C4-2B (cell line): ENCODE data around the gene TXNRD3.

ENCODE experiments used
- H3K27ac ChIP-seq: fragments of 450-650 bp; 2 replicates; pipeline ENCODE4 v1.5.1; 2017
- CTCF ChIP-seq: fragments of 450-650 bp; conservative IDR thresholded peaks from 2 replicates; pipeline ENCODE4 v1.5.1; 2017; ENCODE audit warnings: mild to moderate bottlenecking
- ZFX ChIP-seq: fragments of 450-650 bp; IDR thresholded peaks from 2 replicates; pipeline ENCODE4 v1.6.1; 2017

The TXNRD3 gene

GRCh38 chr3:126620738-126621137 is 34.2 kb downstream of the TXNRD3 start:
- H3K27ac ChIP-seq: no peak overlapping the region
- TF ChIP-seq CTCF: no peak
- no peak for TF ChIP-seq ZFX

GRCh38 chr3:126618760-126619159 is 36.2 kb downstream of the TXNRD3 start:
- no peak overlapping the region for H3K27ac ChIP-seq
- TF ChIP-seq CTCF: no peak
- no peak for TF ChIP-seq ZFX

- no peak overlapping the region for H3K27ac ChIP-seq
- TF ChIP-seq ZFX (no peak), CTCF (no peak)
These were observed 36.9 kb downstream of the TXNRD3 start for GRCh38 chr3:126618021-126618420.

GRCh38 chr3:126617571-126617970 is 37.4 kb downstream of the TXNRD3 start:
- H3K27ac ChIP-seq: no peak overlapping the region
- TF ChIP-seq CTCF (no peak), ZFX (no peak)

GRCh38 chr3:126616931-126617330 is 38.0 kb downstream of the TXNRD3 start:
- H3K27ac ChIP-seq: no peak overlapping the region
- TF ChIP-seq ZFX: no peak
- no peak for TF ChIP-seq CTCF

GRCh38 chr3:126613479-126614188 is 41.3 kb downstream of the TXNRD3 start:
- no peak for TF ChIP-seq ZFX
- TF ChIP-seq CTCF: no peak
- no peak overlapping the region for H3K27ac ChIP-seq

- no peak overlapping the region for H3K27ac ChIP-seq
- TF ChIP-seq ZFX (no peak), CTCF (no peak)
These were observed 42.3 kb downstream of the TXNRD3 start for GRCh38 chr3:126612479-126613205.
